Gastrocnemius medialis (tissue), 4 donors: ENCODE data around the gene MAPK1.

ENCODE experiments used
- CTCF ChIP-seq, 5 experiments: fragments of 450-650 bp in 3 of 5; fragments of 200-600 bp in 2 of 5; sonication (generic) in 2 of 5; IDR thresholded peaks in 4 of 5; conservative IDR thresholded peaks in 1 of 5; 1 replicate in 4 of 5; 2 replicates in 1 of 5; pipeline ENCODE4 v1.5.1; 2016 to 2019; ENCODE audit warnings: antibody characterized with exemption in 5 of 5, mild to moderate bottlenecking in 3 of 5, moderate library complexity in 3 of 5
- POLR2A ChIP-seq, 2 donors: fragments of 450-650 bp; IDR thresholded peaks; one replicate each; pipeline ENCODE4 v1.6.1; 2017; ENCODE audit warnings: antibody characterized with exemption in 2 of 2, mild to moderate bottlenecking in 2 of 2, moderate library complexity in 2 of 2

- no peak for TF ChIP-seq CTCF (IDR thresholded peaks at IDR 0.05 in 4 of 5, conservative IDR thresholded peaks at IDR 0.05 in 1 of 5)
- no peak for TF ChIP-seq POLR2A (IDR thresholded peaks at IDR 0.05)
Measured at GRCh38 chr22:21718499-21718898, 148.9 kb downstream of the MAPK1 start.
